OCI-LY1 (cell line): ENCODE data around the gene SENP1.

Experiments
- H2AFZ ChIP-seq: fragments of 200-600 bp; sonication (generic), shearing (Covaris generic); 2 replicates; pipeline ENCODE4 v1.6.0; 2014; ENCODE audit warnings: antibody characterized with exemption, mild to moderate bottlenecking, low read length
- H3F3A ChIP-seq: fragments of 200-600 bp; sonication (generic), shearing (Covaris generic); 2 replicates; pipeline ENCODE4 v1.6.0; 2014; ENCODE audit warnings: mild to moderate bottlenecking, antibody characterized with exemption, low read length, moderate library complexity; ENCODE audit not compliant: insufficient read depth
- H3K27ac ChIP-seq: fragments of 200-600 bp; sonication (generic); 2 replicates; pipeline ENCODE4 v1.5.1; 2014; ENCODE audit warnings: low read length, mixed run types, mild to moderate bottlenecking, low read depth; ENCODE audit not compliant: poor library complexity, severe bottlenecking
- H3K27me3 ChIP-seq: fragments of 200-600 bp; sonication (generic); 2 replicates; pipeline ENCODE4 v1.6.0; 2014; ENCODE audit warnings: antibody characterized with exemption, mild to moderate bottlenecking, low read length, moderate library complexity; ENCODE audit not compliant: insufficient read depth
- H3K36me3 ChIP-seq: fragments of 200-600 bp; sonication (generic); 2 replicates; pipeline ENCODE4 v1.6.1; 2014; ENCODE audit warnings: mild to moderate bottlenecking, antibody characterized with exemption, low read length, moderate library complexity, mixed read lengths; ENCODE audit not compliant: insufficient read depth
- H3K4me1 ChIP-seq: fragments of 200-600 bp; sonication (generic); 2 replicates; pipeline ENCODE4 v1.5.1; 2014; ENCODE audit warnings: mild to moderate bottlenecking, low read length, moderate library complexity; ENCODE audit not compliant: insufficient read depth, severe bottlenecking
- H3K4me2 ChIP-seq: fragments of 200-600 bp; sonication (generic), shearing (Covaris generic); 2 replicates; pipeline ENCODE4 v1.6.1; 2014; ENCODE audit warnings: low read length
- H3K4me3 ChIP-seq: fragments of 200-600 bp; sonication (generic); 2 replicates; pipeline ENCODE4 v1.5.1; 2014; ENCODE audit warnings: low read length, low read depth, mild to moderate bottlenecking, mixed read lengths; ENCODE audit not compliant: poor library complexity, severe bottlenecking
- H3K79me2 ChIP-seq: fragments of 200-600 bp; shearing (Covaris generic); 2 replicates; pipeline ENCODE4 v1.6.1; 2016; ENCODE audit warnings: mixed run types, low read length, mixed read lengths; ENCODE audit not compliant: insufficient read depth
- H3K9ac ChIP-seq: fragments of 200-600 bp; sonication (generic), shearing (Covaris generic); 2 replicates; pipeline ENCODE4 v1.6.1; 2014; ENCODE audit warnings: mild to moderate bottlenecking, low read length, mixed read lengths
- H3K9me2 ChIP-seq: fragments of 200-600 bp; sonication (generic), shearing (Covaris generic); 2 replicates; pipeline ENCODE4 v1.6.1; 2014; ENCODE audit warnings: low read depth, mild to moderate bottlenecking, low read length, mixed read lengths
- H3K9me3 ChIP-seq: fragments of 200-600 bp; shearing (Covaris generic); 2 replicates; pipeline ENCODE4 v1.6.1; 2014; ENCODE audit warnings: low read length, mixed read lengths
- H4K20me1 ChIP-seq: fragments of 200-600 bp; sonication (generic), shearing (Covaris generic); 2 replicates; pipeline ENCODE4 v1.6.0; 2016; ENCODE audit warnings: mild to moderate bottlenecking, low read length; ENCODE audit not compliant: insufficient read depth
- EZH2 ChIP-seq: fragments of 200-600 bp; sonication (generic), shearing (Covaris generic); IDR thresholded peaks from 2 replicates; pipeline ENCODE4 v1.8.0; 2017; ENCODE audit warnings: borderline replicate concordance, mixed run types, mild to moderate bottlenecking, antibody characterized with exemption, low read length, moderate library complexity, mixed read lengths
- TF ChIP-seq, protein P1 (sequence below): fragments of 200-600 bp; sonication (generic), shearing (Covaris generic); IDR thresholded peaks from 2 replicates; pipeline ENCODE4 v1.5.1; 2017; ENCODE audit warnings: mild to moderate bottlenecking, antibody characterized with exemption, low read length, moderate library complexity, mixed read lengths

Gene SENP1

DNA sequence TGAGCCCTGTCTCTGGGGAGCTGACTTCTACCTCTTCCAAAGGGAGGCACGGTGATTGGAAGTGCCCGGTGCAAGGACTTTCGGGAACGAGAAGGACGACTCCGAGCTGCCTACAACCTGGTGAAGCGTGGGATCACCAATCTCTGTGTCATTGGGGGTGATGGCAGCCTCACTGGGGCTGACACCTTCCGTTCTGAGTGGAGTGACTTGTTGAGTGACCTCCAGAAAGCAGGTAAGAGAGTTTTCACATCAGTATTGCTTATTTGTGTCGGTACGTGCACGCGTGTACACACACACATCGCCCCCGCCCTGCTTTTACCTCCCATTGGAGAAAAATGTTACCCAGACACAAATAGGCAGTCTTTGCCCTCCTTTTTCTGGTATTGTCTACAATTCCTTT, 26.9 kb upstream of the SENP1 start:
- Histone ChIP-seq H3K4me3 (no peak overlapping the region), H3K9me2 (no peaks in the 10 kb centered on the region), H3K27me3 (no peaks in the 10 kb centered on the region), H3F3A (no peaks in the 10 kb centered on the region), H3K4me2 (no peak overlapping the region), H3K9ac (no peak overlapping the region), H3K9me3 (no peaks in the 10 kb centered on the region), H3K36me3 (peaks cover 81% of the 10 kb centered on the region), H3K27ac (no peak overlapping the region), H4K20me1 (no peaks in the 10 kb centered on the region), H3K4me1 (no peaks in the 10 kb centered on the region), H2AFZ (no peak overlapping the region), H3K79me2 (no peaks in the 10 kb centered on the region)
- no peak for TF ChIP-seq EZH2
- TF ChIP-seq, protein P1, sequence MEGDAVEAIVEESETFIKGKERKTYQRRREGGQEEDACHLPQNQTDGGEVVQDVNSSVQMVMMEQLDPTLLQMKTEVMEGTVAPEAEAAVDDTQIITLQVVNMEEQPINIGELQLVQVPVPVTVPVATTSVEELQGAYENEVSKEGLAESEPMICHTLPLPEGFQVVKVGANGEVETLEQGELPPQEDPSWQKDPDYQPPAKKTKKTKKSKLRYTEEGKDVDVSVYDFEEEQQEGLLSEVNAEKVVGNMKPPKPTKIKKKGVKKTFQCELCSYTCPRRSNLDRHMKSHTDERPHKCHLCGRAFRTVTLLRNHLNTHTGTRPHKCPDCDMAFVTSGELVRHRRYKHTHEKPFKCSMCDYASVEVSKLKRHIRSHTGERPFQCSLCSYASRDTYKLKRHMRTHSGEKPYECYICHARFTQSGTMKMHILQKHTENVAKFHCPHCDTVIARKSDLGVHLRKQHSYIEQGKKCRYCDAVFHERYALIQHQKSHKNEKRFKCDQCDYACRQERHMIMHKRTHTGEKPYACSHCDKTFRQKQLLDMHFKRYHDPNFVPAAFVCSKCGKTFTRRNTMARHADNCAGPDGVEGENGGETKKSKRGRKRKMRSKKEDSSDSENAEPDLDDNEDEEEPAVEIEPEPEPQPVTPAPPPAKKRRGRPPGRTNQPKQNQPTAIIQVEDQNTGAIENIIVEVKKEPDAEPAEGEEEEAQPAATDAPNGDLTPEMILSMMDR = no peak

DNA sequence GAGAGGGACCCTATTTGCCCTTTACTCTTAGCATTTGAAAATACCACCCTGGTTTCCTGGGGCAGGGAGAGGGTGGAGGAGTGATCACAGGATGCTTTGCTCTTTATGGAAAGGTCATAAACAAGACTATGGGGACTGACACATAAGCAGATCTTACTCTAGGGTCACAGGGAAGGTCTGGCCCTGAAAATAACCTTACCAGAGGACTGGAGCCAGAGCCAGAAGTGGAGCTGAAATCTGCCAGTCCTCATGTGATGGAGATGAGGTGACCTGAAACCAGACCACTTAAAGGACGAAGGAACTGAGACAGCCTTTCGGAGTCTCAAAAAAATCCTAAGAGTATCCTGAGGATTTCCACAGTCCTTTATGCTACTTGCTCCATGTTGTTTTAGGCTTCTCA, 25.6 kb upstream of the SENP1 start:
- Histone ChIP-seq H3K4me3 (no peak overlapping the region), H3K4me1 (no peaks in the 10 kb centered on the region), H3K36me3 (peaks cover 85% of the 10 kb centered on the region), H3K4me2 (no peak overlapping the region), H2AFZ (no peak overlapping the region), H3K9ac (no peak overlapping the region), H3F3A (no peaks in the 10 kb centered on the region), H3K27ac (no peak overlapping the region), H3K9me3 (no peaks in the 10 kb centered on the region), H4K20me1 (no peaks in the 10 kb centered on the region), H3K27me3 (no peaks in the 10 kb centered on the region), H3K9me2 (no peaks in the 10 kb centered on the region), H3K79me2 (no peaks in the 10 kb centered on the region)
- no peak for TF ChIP-seq EZH2
- TF ChIP-seq, protein P1 = no peak

GRCh38 chr12:48129376-48129775, 23.5 kb upstream of the SENP1 start:
- H3K4me3 ChIP-seq = no peak overlapping the region
- H3K79me2 ChIP-seq = no peaks in the 10 kb centered on the region
- H4K20me1 ChIP-seq = no peaks in the 10 kb centered on the region
- no peak overlapping the region for H3K4me2 ChIP-seq
- no peak overlapping the region for H3K27ac ChIP-seq
- peaks cover 87% of the 10 kb centered on the region for H3K36me3 ChIP-seq
- H3K9ac ChIP-seq = no peak overlapping the region
- no peak overlapping the region for H2AFZ ChIP-seq
- H3K9me3 ChIP-seq = no peaks in the 10 kb centered on the region
- no peaks in the 10 kb centered on the region for H3F3A ChIP-seq
- TF ChIP-seq, protein P1 = no peak
- TF ChIP-seq EZH2 = no peak
- H3K4me1 ChIP-seq = no peaks in the 10 kb centered on the region
- H3K27me3 ChIP-seq = no peaks in the 10 kb centered on the region
- no peaks in the 10 kb centered on the region for H3K9me2 ChIP-seq
